GM21529 (cell line): Measurements from ENCODE around the gene ALKBH4.
"Not testable (repeated sequence)": the region's sequence is repeated elsewhere in the genome, so short reads cannot be mapped to it uniquely, and the experiment has no call there.

ENCODE experiments used
- ATAC-seq: cut with Tn5 transposase; IDR thresholded peaks from one replicate; pipeline ENCODE4 v1.9.1; 2021; ENCODE audit not compliant: unreplicated experiment

The ALKBH4 gene

GRCh38 chr7:102464577-102465280 lies at the start of gene ALKBH4, which contains the start of gene LRWD1:
Gene ALKBH4, minus strand, starts transcription at chr7:102464863. Its CDS starts 27 bp downstream, at chr7:102464836.
Gene LRWD1, plus strand, starts transcription at chr7:102464984. Its CDS starts 97 bp downstream, at chr7:102465081.
- ATAC-seq, result peak; percentile 88

- ATAC-seq, result not testable (repeated sequence)
These were observed 48.1 kb upstream of the ALKBH4 start for GRCh38 chr7:102512642-102513221.

- peak; percentile 35 for ATAC-seq
These were observed 47.3 kb upstream of the ALKBH4 start for GRCh38 chr7:102511860-102512522.

GRCh38 chr7:102510575-102510974 lies 45.9 kb upstream of the ALKBH4 start:
- ATAC-seq, result not testable (repeated sequence)

- not testable (repeated sequence) for ATAC-seq
These were observed 42.9 kb upstream of the ALKBH4 start for GRCh38 chr7:102507410-102508088.

- not testable (repeated sequence) for ATAC-seq
These were observed 40.9 kb upstream of the ALKBH4 start for GRCh38 chr7:102505298-102506185.

- ATAC-seq, result not testable (repeated sequence)
These were observed 38.5 kb upstream of the ALKBH4 start for GRCh38 chr7:102503141-102503540.

GRCh38 chr7:102498321-102498720 lies 33.7 kb upstream of the ALKBH4 start:
- not testable (repeated sequence) for ATAC-seq

GRCh38 chr7:102497308-102497707 lies 32.6 kb upstream of the ALKBH4 start:
- ATAC-seq, result not testable (repeated sequence)

GRCh38 chr7:102496861-102497260 lies 32.2 kb upstream of the ALKBH4 start:
- not testable (repeated sequence) for ATAC-seq

- ATAC-seq, result peak; percentile 56
These were observed 29.9 kb upstream of the ALKBH4 start for GRCh38 chr7:102494473-102495149.

- peak; percentile 2 for ATAC-seq
These were observed 29.4 kb upstream of the ALKBH4 start for GRCh38 chr7:102494026-102494425.

GRCh38 chr7:102493220-102493935 lies 28.7 kb upstream of the ALKBH4 start:
- ATAC-seq, result peak; percentile 41

- ATAC-seq, result peak; percentile 55
These were observed 25.9 kb upstream of the ALKBH4 start for GRCh38 chr7:102490529-102491075.

GRCh38 chr7:102484317-102484716 lies 19.7 kb upstream of the ALKBH4 start:
- not testable (repeated sequence) for ATAC-seq

GRCh38 chr7:102481962-102482361 lies 17.3 kb upstream of the ALKBH4 start:
- not testable (repeated sequence) for ATAC-seq

- not testable (repeated sequence) for ATAC-seq
These were observed 15.4 kb upstream of the ALKBH4 start for GRCh38 chr7:102479982-102480637.

GRCh38 chr7:102479209-102479584 lies 14.5 kb upstream of the ALKBH4 start:
- peak; percentile 18 for ATAC-seq
